ENCODE results near the gene NSG2. TPM values are rescaled to one million over a fixed set of nuclear protein-coding genes. Genes with fewer than 3 reads are reported as not detected.

NSG2 gene
- total RNA-seq, 1 donor from 2014 or later, result not detected

DNA sequence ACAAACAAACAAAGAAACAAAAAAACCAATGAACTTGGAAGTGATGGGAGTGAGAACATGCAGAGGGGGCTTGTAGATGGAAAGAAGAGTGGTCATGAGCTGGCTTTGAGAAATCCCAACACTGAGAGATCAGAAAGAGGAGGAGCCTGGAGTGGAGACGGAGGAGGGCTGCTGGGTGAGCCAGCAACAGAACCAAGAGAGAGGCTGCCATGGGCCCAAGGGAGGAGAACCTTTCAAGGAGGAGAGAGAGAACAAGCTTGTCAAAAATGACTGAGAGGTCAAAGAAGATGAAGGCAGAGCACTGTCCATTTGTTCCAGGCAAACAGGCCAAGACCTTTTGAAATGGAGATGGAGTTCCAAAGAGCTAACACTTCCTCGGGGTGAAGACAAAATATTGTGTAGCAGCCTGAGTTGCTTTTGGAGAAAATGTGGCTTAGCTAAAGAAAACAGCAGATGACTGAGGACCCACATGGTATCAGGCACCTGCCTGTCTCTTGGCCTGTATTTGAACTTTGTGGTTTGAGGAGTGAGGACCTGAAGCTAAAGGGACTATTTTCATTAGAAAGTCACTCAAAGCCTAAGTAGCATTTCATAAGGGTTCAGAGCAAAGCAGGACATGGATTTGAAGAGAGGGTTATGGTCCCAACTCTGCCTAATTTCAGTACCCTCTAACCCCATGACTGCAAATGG, 13.1 kb downstream of the NSG2 start:
- intact Hi-C loops (cut with micrococcal nuclease), result loop anchor here (5.0 kb wide), 1 partner anchor 441 kb away; the partner anchor contains the start of gene BOD1

DNA sequence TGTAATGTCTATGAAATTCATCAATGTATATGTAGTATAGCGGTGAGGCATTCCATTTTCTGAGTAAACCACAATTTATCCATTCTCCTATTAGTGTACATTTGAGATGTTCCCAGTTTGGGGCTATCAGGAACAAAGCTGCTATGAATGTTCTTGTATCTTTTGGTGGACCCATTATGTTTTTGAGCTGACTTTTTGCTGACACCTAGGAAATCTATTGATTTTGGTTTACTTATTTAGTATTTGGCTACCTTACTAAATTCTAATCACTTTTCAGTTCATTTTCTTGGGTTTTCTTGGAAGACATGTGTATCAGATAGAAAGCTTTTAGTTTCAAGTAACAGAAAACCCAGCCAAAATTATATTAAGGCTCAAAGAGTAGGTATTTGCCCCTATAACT, 13.7 kb downstream of the NSG2 start:
- intact Hi-C loops (cut with micrococcal nuclease), result loop anchor here (5.0 kb wide), 1 partner anchor 442 kb away; the partner anchor contains the start of gene BOD1

DNA sequence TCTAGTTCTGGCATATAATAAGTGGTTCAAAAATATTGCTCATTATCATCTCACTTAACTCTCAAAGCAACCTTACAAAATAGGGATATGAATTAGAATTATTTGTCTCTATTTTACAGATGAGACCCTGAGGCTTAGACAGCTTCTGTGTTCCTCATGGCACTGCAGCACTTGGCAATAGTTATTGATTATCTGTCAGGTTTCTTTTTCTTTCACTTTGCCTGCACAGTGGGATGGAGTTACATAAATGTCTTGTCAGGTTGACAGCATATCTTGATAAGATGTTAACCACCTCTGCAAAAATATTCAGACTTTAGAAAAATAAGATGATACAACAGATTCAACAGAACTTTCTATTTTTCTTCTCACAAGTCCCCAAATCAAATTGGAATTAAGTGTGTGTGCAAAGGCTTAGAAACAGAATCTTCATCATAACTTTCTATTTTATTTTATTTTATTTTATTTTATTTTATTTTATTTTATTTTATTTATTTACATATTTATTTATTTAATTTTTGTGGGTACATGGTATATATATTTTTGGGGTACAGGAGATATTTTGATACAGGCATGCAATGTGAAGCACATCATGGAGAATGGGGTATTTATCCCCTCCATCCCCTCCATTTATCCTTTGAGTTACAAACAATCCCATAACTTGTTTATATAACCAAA, 17.7 kb downstream of the NSG2 start:
- intact Hi-C loops (cut with micrococcal nuclease), result no loop called here

DNA sequence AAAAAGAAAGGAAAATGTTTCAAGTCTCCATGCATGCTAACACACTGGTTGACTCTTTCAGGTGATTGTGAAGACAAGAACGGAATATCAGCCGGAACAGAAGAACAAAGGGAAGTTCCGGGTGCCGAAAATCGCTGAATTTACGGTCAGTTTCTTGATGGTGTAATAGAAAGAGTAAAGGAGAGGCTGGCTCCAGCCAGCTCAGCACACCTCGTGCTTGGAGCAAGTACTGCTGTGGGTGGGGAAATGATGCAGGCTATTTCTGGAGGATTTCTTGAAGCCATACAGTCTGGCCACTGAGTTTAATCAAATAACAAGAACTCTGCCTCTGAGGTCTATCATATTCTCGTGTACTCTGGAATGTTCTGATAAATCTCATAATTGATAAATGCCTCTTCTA, 18.7 kb downstream of the NSG2 start:
- intact Hi-C loops (cut with micrococcal nuclease), result no loop called here

DNA sequence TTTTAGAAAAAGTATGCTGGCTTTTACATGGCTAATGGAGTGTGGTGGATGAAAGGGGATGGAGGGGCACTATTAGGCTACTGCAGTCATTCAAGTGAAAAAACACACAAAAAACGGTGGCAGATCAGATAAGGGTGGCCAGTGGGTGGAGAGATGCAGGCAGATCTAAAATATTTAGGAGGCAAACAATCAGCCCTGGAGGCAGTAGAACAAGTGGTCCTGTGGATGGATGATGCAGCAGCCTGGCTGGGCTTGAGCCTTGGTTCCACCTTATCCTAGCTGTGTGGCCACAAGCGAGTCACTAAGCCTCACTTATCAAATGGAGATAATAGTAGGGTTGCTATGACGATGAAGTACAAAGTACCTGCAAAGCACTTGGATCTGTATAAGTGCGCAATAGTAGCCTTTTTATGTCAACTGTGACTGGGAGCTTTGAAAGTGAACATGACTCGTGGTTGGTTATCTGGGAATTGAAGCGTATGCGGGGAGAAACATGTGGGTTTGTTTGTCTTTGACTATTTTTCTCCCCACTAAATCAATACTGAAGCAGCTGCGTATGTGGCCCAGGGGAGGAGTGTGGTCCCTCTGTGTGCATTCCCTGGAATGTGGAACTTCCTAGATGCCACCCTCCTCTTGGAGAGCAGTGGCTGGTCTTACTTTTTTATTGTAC, 20.2 kb downstream of the NSG2 start:
- intact Hi-C loops (cut with micrococcal nuclease), result no loop called here

DNA sequence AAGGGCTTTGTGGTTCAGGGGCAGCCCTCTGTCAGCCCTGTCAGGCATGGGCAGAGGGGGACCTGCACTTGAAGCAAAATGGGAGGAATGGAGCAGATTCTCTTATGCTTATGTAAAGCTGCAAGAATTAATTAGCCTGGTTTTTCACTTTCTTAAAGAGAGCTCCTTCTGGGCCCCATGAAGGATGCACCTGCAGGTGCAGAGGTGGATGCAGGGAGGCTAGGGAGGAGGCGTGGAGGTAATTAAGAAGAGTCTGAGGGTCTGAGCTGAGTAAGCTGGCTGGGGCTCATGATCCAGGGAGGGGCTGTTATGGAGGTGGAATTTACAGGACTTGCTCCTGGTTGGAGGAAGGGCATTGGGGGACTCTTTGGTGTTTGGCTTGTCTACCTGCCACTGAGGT, 22.0 kb downstream of the NSG2 start:
- intact Hi-C loops (cut with micrococcal nuclease), result no loop called here

DNA sequence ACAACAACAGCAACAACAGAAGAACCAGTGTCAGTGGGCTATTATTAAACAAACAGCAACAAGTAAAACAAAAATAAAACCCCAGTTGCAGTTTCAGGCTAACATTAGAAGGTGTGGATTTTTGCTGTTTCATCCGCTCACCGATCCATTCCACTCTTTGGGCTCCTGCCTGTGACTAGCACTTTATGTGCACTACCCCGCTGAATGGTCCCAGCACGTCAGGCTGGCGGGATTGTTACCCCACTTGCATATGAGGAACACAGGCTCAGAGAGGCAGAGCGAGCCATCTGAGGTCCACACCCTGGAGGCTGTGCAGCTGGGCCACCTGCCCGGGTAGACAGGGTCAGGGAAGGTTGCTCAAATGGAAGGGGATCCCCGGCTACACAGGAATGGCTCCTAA, 26.0 kb downstream of the NSG2 start:
- intact Hi-C loops (cut with micrococcal nuclease), result no loop called here

DNA sequence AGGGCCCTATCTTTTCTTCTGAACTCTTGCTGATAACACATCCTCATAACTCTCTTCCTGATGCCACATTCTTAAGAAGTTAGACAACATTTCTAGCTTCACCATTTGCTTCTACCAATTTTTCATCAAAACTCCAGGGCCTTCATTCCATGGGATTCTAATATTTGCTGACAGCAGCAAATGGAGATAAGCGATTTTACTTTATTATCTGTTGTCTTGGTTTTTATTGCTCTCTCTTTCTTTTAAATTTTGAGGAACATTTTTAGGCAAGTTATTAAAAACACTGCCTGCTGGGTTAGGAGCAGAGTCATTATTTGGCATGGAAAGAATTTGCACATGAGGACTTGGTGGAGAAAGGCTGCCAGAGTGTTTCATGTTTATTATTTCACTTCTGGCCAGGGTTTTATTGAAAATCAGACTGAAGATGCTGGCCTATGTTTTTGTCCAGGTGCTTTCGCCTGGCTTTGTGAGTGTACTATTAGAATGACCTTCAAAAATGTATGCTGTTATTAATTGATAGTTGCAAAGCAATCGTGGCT, 27.7 kb downstream of the NSG2 start:
- intact Hi-C loops (cut with micrococcal nuclease), result no loop called here

DNA sequence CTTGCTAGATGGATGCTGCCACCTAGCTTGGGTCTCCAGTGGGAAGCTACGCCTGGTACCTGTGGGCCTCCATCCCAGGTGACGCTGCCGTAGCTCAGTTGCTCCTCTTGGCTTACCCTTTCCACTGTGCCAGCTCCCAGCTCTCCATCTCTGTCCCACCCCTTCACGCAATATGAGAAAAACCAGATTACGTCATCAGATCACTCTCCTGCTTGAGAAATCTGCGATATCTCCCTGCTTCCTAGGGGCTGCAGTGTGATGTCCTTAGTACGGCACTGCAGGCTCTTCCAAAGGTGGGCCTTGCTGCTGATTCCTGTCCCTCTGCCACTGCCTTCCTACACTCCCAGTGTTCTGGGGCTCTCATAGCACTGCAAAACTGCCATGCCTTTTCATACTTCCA, 28.9 kb downstream of the NSG2 start:
- intact Hi-C loops (cut with micrococcal nuclease), result no loop called here

DNA sequence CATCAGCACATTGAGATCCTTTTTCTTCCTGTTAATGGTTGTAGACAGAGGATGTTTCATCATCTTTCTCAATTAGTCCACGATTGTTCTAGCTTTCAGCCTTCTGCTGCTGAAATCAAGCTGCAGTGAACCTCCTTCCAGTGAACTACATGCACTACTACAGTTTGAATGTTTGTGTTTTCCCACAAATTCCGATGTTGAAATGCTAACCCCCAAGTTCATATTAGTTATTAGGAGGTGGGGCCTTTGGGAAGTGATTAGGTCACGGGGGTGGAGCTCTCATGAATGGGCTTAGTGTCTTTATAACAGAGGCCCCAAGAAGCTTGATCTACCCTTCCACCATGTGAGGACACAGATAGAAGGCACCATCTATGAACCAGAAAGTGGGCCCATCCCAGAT, 32.9 kb downstream of the NSG2 start:
- intact Hi-C loops (cut with micrococcal nuclease), result no loop called here

DNA sequence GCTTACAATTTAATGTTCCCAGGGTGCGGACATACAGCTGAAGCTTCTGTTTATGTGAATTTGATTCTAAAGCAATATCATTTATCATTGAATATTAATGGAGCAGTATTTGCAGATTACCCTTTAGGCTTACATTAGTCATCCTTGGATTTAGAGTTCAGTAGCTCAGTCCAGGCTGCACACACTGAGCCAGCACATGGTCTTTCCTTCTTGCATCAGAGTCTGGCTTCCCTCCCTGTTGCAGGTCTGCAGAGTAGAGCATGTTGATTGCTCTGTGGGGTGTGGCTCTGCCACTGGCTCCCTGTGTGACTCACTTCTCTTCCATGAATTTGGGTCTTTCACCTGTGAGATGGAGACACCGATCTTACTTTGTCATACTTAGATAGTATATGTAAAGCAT, 36.8 kb downstream of the NSG2 start:
- intact Hi-C loops (cut with micrococcal nuclease), result no loop called here

DNA sequence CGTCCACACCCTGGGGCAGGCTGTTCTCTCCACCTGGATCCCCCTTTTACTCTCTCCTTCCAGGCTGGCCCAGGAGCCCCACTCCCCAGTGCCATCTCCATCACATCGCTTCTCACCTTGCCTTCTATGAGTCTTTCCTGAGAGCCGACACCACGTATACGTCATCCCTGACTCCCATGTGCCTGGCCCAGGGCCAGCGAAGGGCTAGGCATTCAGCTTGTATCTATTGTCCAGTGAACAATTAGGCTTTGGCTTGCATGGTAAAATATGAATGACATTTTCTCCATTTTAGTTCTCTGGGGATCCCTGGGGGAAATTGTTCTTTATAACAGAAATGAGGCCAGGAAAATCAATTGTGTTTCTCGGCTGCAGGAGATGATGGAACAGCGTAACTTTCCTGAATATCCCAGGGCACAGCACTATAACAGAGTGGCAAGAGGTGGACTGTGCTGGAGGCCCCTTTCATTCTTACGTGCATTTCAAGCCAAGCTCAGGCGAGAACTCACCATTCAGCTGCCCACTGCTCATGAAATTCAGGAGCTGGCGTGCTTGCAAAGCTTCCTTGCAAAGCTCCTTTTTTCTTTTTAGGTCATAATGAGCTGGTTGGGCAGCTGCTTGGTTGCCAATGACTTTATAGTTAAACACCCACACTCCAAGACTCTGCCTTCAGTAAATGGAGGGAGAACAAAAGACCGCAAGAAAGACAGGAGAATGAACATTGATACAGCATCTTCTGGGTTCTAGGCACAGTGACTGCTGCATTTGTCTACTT, 37.7 kb downstream of the NSG2 start:
- intact Hi-C loops (cut with micrococcal nuclease), result no loop called here

DNA sequence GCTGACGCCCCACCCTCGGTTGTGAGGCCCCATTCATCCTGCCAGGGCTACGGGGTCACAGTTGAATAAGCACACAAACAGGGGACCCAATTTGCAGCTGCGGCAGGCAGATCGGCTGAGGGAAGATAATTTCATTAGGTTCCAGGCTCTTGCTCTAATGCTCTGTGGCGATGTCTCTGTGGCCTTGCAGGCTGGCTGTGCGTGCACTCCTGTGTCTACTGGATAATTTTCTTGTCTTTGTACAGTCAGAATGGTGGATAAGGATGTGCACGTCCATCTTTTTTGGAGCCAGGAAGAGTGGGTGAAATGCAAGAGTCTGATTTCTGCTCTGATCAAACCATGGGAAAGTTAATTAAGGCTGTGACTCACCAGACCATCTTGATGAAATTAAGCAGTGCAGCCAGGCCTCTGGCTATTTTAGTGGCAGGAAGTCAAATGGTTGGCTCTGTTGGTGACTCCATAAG, 39.2 kb downstream of the NSG2 start:
- intact Hi-C loops (cut with micrococcal nuclease), result no loop called here

DNA sequence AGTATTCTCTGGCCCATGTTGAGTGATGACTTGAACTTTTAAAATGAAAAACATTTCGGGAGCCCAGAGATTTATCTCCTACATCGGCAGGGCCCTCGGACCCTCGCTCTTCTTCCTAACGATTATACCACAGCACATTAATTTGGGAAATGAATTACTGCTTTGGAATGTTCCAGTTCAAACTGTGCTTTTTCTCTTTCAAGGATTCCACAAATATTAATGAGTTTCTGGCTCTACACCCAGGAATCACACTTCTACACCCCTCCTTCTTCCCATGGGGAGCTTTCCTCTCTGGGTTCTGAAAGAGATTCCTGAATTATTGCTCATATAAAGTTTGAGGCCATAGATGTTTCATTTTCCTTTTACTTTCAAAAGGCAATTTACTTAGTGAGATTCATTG, 41.2 kb downstream of the NSG2 start:
- intact Hi-C loops (cut with micrococcal nuclease), result no loop called here

DNA sequence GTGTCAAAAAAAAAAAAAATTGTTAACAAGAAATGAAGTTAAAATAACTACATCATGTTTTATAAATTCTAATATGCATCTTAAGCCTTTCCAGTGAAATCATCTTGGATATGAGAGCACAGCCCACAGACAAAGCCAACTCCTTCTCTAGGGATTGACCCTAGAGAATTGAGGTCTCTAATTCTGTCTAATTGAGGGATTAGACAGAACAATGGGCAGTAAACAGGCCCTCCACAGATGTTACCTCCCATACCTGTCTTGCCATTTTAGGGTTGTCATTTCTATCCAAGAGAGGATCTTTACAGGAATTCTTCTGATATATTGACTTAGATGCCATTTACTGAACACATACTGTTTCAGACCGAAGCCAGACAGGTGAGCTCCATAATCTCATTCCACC, 42.3 kb downstream of the NSG2 start:
- intact Hi-C loops (cut with micrococcal nuclease), result no loop called here

DNA sequence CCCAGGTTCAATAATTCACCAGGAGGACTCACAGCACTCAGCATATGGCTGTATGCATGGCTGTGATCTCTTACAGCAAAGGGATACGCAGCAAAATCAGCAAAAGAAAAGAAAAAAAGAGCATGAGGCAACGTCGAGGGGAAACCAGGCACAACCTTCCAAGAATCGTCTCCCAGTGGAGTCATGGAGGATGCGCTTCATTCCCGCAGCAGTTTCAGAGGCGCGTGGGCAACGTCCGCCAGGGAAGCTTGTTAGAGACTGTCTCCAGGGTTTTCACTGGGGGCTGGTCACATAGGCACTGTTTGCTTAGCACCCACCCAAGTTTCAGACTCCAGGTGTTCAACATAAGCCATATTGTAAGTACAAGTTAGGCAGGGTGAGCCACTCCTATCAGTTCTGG, 44.6 kb downstream of the NSG2 start:
- intact Hi-C loops (cut with micrococcal nuclease), result no loop called here

DNA sequence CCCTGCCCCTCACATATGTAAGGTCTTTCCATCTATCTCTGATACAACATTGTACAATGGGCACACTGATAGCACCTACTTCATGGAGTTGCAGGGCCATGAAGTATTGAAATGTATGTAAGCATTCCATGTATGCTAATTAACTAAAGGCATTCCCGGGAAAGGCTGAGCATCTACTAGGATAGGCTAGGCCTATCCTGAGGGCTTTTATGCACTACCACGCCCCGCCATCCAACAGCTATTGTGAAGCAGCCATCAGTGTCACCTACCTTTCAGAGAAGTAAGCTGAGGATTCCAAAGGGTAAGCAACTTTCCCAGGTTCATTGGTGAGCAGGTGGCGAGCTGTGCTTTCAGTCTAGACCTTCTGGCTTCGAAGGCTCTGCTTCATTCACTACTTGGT, 47.6 kb downstream of the NSG2 start:
- intact Hi-C loops (cut with micrococcal nuclease), result no loop called here

DNA sequence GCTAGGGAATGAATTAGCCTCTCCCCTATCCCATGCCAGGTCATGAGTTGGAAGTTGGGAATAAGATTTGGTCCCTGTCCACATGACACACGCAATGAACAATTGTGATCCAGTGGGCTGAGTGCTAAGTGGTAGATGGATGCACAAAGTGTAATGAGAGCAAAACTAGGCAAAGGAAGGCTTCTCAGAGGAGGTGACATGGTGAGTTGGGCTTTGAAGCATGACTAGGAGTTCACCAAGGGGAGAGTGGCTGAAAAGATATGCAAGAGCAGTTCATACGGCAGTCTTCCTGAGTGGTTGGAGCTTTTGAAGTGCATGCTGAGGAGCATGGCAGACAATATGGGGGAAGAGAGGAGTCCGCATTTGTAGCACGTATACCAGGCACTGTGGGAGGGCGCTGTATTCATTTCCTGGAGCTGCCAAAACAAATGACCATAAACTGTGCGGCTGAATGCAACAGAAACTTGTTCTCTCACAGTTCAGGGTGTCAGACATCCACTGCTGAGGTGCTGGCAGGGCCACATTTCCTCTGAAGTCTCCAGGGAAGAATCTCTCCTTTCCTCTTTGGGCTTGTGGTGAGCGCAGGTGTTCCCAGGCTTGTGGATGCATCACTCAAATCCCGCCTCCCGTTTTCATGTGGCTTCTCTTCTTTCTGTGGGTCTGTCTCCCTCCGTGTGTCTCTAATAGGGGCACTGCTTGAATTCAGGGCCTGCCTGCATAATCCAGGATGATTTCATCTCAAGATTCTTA, 49.5 kb downstream of the NSG2 start:
- intact Hi-C loops (cut with micrococcal nuclease), result no loop called here

DNA sequence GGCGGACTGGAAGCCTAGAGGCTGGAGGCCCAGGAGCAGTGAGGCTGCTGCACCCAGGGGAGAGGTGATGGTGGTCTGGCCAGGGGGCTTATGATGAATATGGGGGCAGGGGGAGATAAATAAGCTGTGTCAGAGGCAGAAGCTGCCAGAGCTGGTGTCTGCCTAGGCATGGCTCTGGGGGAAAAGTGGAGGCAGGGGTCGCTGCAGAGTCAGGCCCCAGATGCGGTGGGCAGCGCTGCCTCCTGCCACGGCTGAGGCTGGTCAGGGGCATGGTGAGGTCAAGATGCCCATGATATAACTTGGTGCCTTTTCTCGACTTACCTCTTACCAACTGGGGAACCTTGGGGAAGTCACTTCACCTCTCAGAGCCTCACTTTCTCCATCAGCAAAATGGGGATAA, 51.1 kb downstream of the NSG2 start:
- intact Hi-C loops (cut with micrococcal nuclease), result no loop called here

DNA sequence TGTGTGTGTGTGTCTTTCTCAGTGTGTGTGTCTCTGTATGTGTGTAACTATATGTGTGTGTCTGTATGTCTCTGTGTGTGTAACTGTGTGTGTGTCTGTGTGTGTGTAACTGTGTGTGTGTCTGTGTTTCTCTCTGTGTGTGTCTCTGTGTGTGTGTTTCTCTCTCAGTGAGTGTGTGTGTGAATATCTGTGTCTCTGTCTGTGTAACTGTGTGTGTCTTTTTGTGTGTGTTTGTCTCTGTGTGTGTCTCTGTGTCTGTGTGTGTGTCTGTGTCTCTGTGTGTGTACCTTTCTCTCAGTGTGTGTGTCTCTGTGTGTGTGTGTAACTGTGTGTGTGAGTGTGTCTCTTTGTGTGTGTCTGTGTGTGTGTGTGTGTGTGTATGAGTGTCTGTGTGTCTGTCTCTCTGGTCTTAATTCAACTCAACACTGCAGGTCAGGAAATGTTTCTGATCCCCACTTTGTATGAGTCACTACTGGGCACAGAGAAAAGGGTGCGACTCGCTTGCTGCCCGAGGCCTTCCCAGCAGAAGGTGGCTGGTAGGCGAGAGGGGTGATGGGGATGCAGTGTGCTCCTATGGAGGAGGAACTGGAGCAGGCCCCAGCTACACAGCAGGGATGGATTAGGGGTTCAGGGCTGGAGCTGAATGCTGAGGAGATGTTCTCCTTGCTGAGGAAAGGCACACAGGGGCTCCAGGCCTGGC, 52.1 kb downstream of the NSG2 start:
- intact Hi-C loops (cut with micrococcal nuclease), result no loop called here

Data from T-helper 2 cell treated with Interferon-gamma antibody and Interleukin-4, amounts not matched to agents 100 ng/mL and 5 ng/mL, for 36 hours (primary cell).